Epithelial cell of proximal tubule (primary cell): Measurements from ENCODE around the gene ZNF208. TPM values are rescaled to one million over a fixed set of nuclear protein-coding genes. Genes with fewer than 3 reads are reported as not detected.

Experiments used
- DNase-seq: peaks from one replicate; pipeline ENCODE4 v3.0.0-alpha.2; 2011; ENCODE audit warnings: low read depth
- H3K4me3 ChIP-seq: 2 replicates; pipeline ENCODE4 v1.5.1; 2011; ENCODE audit warnings: low read depth, mild to moderate bottlenecking, low read length
- total RNA-seq: library from RNA; depleted of rRNA; stranded (reverse); fragments of >200 nt; gene quantifications from 2 replicates; pipeline ENCODE4 v1.2.3, GENCODE V29; 2015
- TF ChIP-seq, protein P1 (sequence below): conservative IDR thresholded peaks from 2 replicates; pipeline ENCODE4 v1.5.1; 2012; ENCODE audit warnings: low read depth, mild to moderate bottlenecking, low read length

Gene ZNF208
- total RNA-seq, 1 donor from 2014 or later, result 0.23 TPM

DNA sequence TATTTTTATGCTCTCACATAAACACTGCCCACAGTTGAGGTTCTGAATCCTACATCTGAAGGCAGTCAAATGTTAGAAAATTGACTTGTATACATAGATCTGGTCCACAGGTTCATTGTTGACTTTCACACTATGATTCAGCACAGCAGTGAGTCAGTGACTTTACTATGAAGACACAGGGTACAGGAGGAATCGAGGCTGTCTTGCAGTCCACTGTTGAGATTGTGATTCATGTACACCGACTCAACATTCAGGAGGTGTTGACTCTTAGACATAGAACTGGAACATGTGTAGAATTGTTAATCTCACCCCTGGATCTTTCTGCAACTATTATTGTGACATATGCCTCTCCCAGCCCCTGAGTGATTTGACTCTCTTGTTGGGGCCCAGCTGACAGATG, 100.4 kb downstream of the ZNF208 start:
- DNase-seq, result no peak
- TF ChIP-seq, protein P1, sequence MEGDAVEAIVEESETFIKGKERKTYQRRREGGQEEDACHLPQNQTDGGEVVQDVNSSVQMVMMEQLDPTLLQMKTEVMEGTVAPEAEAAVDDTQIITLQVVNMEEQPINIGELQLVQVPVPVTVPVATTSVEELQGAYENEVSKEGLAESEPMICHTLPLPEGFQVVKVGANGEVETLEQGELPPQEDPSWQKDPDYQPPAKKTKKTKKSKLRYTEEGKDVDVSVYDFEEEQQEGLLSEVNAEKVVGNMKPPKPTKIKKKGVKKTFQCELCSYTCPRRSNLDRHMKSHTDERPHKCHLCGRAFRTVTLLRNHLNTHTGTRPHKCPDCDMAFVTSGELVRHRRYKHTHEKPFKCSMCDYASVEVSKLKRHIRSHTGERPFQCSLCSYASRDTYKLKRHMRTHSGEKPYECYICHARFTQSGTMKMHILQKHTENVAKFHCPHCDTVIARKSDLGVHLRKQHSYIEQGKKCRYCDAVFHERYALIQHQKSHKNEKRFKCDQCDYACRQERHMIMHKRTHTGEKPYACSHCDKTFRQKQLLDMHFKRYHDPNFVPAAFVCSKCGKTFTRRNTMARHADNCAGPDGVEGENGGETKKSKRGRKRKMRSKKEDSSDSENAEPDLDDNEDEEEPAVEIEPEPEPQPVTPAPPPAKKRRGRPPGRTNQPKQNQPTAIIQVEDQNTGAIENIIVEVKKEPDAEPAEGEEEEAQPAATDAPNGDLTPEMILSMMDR, result no peak
- H3K4me3 ChIP-seq, result no peak overlapping the region

DNA sequence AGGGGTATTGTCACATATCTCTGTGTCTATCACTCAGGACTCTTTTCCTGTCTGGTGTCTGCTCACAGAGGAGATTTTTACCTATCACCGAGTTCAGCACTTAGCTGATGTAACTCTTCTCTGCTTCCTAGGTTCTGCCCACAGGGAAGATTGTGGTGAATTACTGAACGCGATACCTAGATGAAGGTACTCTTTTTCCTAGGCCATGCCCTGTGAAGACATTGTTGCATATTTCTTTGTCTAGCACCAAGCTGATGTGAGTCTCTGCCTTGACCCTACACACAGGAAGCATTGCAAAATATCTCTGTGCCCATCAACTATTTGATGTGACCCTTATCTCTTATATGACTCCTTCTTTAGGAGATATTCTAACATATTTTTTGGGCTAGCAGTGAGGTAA, 102.7 kb downstream of the ZNF208 start:
- DNase-seq, result no peak
- H3K4me3 ChIP-seq, result no peak overlapping the region
- TF ChIP-seq, protein P1, result no peak

DNA sequence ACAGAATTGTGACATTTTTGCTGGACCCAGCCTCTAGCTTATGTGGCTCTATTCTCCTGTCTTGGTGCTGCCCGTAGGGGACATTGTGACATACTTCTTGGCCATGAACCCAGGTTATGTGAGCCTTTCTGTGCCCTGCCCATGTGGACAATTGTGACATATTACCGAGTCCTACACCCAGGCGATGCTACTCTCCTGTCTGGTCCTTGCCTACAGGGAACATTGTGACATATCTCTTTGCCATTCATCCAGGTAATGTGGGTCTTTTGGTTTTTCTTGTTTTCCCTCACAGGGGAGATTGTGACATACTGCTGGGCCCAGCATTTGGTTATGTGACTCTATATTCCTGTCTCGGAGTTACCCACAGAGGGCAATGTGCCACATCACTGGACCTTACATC, 103.2 kb downstream of the ZNF208 start:
- TF ChIP-seq, protein P1, result no peak
- no peak for DNase-seq
- H3K4me3 ChIP-seq, result no peak overlapping the region

DNA sequence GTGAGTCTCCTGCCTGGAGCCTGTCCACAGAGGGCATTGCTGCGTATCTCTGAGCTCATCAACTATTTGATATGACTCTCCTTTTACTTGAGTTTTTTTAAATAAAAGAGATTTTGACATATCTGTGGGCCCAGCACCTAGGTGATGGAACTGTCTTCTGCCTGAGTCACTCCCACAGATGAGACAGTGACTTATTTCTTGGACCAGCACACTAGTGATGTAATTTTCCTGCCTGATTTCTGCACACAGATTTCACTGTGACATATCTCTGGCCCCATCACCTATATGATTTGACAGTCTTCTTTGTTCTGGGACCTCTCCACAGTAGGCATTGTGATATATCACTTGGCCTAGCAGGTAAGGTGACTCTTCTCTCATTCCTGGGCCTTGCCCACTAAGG, 108.2 kb downstream of the ZNF208 start:
- TF ChIP-seq, protein P1, result no peak
- DNase-seq, result no peak
- H3K4me3 ChIP-seq, result no peak overlapping the region

DNA sequence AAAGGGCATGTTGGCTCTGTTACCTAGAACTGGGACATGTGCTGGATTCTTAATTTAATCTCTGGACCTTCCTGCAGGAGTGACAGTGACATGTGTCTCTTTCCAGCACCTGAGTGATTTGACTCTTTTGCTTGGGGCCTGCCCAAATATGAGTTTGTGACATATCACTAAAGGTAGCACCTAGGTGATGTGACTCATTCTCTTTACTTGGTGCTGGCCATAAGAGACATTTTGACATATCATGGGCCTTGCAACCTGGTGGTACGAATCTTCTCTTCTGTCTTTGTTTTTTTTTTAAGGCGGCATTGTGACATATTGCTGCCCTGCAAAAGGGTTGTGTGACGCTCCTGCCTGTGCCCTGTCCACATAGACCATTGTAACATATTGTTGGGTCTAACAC, 108.9 kb downstream of the ZNF208 start:
- no peak for DNase-seq

DNA sequence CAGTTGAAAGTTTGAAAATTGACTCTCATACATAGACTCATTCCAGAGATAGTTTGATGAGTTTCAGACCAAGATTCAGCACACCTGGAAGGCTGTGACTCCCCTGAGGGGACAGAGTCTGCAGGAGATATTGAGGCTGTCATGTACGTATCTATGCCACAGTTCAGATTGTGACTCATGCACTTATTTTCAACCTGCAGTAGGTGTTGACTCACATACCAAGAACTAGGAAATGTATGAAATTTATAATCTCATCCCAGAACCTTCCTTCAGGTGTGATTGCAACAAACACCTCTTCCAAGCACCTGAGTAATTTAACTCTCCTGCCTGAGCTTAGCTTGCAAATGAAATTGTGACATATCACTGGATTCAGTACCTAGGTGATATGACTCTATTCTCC, 110.3 kb downstream of the ZNF208 start:
- TF ChIP-seq, protein P1, result no peak
- H3K4me3 ChIP-seq, result no peak overlapping the region
- DNase-seq, result no peak

More for the DNA sequence above, 108.9 kb downstream of the ZNF208 start:
- TF ChIP-seq, protein P1, result no peak
- H3K4me3 ChIP-seq, result no peak overlapping the region

DNA sequence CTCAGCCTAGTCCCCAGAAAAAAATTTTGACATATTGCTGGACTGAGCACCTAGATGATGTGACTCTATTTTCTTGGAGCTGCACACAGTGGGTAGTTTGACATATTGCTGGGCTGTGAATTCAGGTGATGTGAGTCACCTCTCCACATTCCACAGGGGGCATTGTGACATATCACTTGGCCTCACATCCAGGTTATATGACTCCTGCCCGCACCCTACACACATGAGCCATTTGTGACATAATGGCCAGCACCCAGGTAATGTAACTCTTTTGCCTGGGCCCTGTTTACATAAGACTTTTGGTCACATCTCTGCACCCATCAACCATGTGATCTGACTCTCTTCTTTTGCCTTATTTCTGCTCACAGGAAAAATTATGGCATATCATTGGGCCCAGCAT, 119.7 kb downstream of the ZNF208 start:
- DNase-seq, result no peak
- no peak overlapping the region for H3K4me3 ChIP-seq
- TF ChIP-seq, protein P1, result no peak
